Daoy (cell line): Measurements from ENCODE around the gene SLC18B1. TPM values are rescaled to one million over a fixed set of nuclear protein-coding genes. Genes with fewer than 3 reads are reported as not detected.
"Not testable (repeated sequence)": the region's sequence is repeated elsewhere in the genome, so short reads cannot be mapped to it uniquely, and the experiment has no call there.

Experiments
- DNase-seq: peaks from one replicate; pipeline ENCODE4 v3.0.0-alpha.2; 2015; ENCODE audit warnings: low read depth
- total RNA-seq: library from RNA; depleted of rRNA; stranded (reverse); fragments of >200 nt; shearing (Covaris generic); gene quantifications from 2 replicates; pipeline ENCODE4 v1.2.3, GENCODE V29; 2014

The SLC18B1 gene
- total RNA-seq, 1 experiment from 2014 or later, result 7.9 TPM

GRCh38 chr6:132800656-132801055 is 2.2 kb upstream of the SLC18B1 start:
- DNase-seq, result no peak

- DNase-seq, result peak; percentile 79
Measured at GRCh38 chr6:132798869-132799538, 567 bp upstream of the SLC18B1 start.

- no peak for DNase-seq
Measured at GRCh38 chr6:132795461-132795860, 3.0 kb downstream of the SLC18B1 start.

GRCh38 chr6:132792510-132792909 is 5.9 kb downstream of the SLC18B1 start:
- DNase-seq, result no peak

- no peak for DNase-seq
Measured at GRCh38 chr6:132790450-132790849, 8.0 kb downstream of the SLC18B1 start.

GRCh38 chr6:132789396-132789776 is 9.1 kb downstream of the SLC18B1 start:
- DNase-seq, result no peak

GRCh38 chr6:132788658-132789395 is 9.6 kb downstream of the SLC18B1 start:
- no peak for DNase-seq

GRCh38 chr6:132785936-132786335 is 12.5 kb downstream of the SLC18B1 start:
- DNase-seq, result no peak

GRCh38 chr6:132780770-132781371 is 17.6 kb downstream of the SLC18B1 start:
- peak; percentile 5 for DNase-seq

GRCh38 chr6:132777881-132778280 is 20.6 kb downstream of the SLC18B1 start:
- not testable (repeated sequence) for DNase-seq

- peak; percentile 16 for DNase-seq
Measured at GRCh38 chr6:132768051-132768517, 30.4 kb downstream of the SLC18B1 start.

- no peak for DNase-seq
Measured at GRCh38 chr6:132765560-132765959, 32.9 kb downstream of the SLC18B1 start.

GRCh38 chr6:132764370-132764769 is 34.1 kb downstream of the SLC18B1 start:
- peak; percentile 77 for DNase-seq

GRCh38 chr6:132763269-132763668 is 35.2 kb downstream of the SLC18B1 start:
- peak; percentile 26 for DNase-seq

- no peak for DNase-seq
Measured at GRCh38 chr6:132760256-132760655, 38.2 kb downstream of the SLC18B1 start.

- no peak for DNase-seq
Measured at GRCh38 chr6:132758689-132759088, 39.7 kb downstream of the SLC18B1 start.

- no peak for DNase-seq
Measured at GRCh38 chr6:132752255-132752654, 46.2 kb downstream of the SLC18B1 start.

GRCh38 chr6:132751828-132752227 is 46.6 kb downstream of the SLC18B1 start:
- DNase-seq, result no peak

GRCh38 chr6:132751306-132751705 is 47.1 kb downstream of the SLC18B1 start:
- DNase-seq, result no peak

- no peak for DNase-seq
Measured at GRCh38 chr6:132750455-132751248, 47.8 kb downstream of the SLC18B1 start.

GRCh38 chr6:132749111-132749510 is 49.3 kb downstream of the SLC18B1 start:
- no peak for DNase-seq

- DNase-seq, result no peak
Measured at GRCh38 chr6:132748446-132748845, 50.0 kb downstream of the SLC18B1 start.
